SU-DHL-6 (cell line): ENCODE data around the gene IRF2BP1.

Source experiments
- CTCF ChIP-seq: fragments of 200-600 bp; sonication (generic); IDR thresholded peaks from one replicate; pipeline ENCODE4 v1.5.1; 2017; ENCODE audit warnings: antibody characterized with exemption, mild to moderate bottlenecking, low read length, moderate library complexity; ENCODE audit not compliant: insufficient read depth, poor library complexity, severe bottlenecking
- EZH2phosphoT487 ChIP-seq: fragments of 200-600 bp; sonication (generic), shearing (Covaris generic); conservative IDR thresholded peaks from 2 replicates; pipeline ENCODE4 v1.6.1; 2018; ENCODE audit warnings: mild to moderate bottlenecking, antibody characterized with exemption, low read length, moderate library complexity, mixed read lengths

- TF ChIP-seq CTCF = no peak
- no peak for TF ChIP-seq EZH2phosphoT487
Observed at GRCh38 chr19:45884682-45885555, 1.0 kb downstream of the IRF2BP1 start.
